Loucy (cell line): ENCODE measurements around the gene UMODL1.

Experiments
- EZH2phosphoT487 ChIP-seq: fragments of 200-600 bp; IDR thresholded peaks from 2 replicates; pipeline ENCODE4 v1.6.1; 2018; ENCODE audit warnings: antibody characterized with exemption, mild to moderate bottlenecking, moderate library complexity, borderline replicate concordance
- TF ChIP-seq, protein P1 (sequence below): fragments of 200-600 bp; sonication (generic); conservative IDR thresholded peaks from 2 replicates; pipeline ENCODE4 v1.5.1; 2014; ENCODE audit warnings: mild to moderate bottlenecking, antibody characterized with exemption, low read length

DNA sequence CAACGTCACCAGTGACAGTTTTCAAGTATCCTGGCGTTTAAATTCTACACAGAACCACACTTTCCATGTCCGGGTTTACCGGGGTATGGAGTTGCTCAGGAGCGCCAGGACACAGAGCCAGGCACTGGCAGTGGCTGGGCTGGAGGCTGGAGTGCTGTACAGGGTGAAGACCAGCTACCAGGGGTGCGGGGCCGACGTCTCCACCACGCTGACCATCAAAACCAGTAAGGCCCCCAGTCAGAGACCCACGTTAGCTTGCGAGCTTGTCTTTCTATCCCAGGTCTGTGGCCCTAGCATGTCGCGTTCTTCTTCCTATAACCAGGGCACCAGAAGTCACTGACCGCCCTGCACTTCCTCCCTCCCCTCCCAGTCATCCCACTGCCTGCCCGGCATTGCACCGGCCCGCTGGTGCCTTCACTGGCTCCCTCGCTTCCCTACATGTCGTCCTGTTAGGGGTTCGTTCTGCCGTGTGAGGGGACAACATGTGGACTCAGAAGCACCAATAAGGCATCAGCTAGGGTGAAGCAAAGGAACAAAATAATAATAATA, 27.9 kb downstream of the UMODL1 start:
- TF ChIP-seq, protein P1, sequence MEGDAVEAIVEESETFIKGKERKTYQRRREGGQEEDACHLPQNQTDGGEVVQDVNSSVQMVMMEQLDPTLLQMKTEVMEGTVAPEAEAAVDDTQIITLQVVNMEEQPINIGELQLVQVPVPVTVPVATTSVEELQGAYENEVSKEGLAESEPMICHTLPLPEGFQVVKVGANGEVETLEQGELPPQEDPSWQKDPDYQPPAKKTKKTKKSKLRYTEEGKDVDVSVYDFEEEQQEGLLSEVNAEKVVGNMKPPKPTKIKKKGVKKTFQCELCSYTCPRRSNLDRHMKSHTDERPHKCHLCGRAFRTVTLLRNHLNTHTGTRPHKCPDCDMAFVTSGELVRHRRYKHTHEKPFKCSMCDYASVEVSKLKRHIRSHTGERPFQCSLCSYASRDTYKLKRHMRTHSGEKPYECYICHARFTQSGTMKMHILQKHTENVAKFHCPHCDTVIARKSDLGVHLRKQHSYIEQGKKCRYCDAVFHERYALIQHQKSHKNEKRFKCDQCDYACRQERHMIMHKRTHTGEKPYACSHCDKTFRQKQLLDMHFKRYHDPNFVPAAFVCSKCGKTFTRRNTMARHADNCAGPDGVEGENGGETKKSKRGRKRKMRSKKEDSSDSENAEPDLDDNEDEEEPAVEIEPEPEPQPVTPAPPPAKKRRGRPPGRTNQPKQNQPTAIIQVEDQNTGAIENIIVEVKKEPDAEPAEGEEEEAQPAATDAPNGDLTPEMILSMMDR = no peak
- TF ChIP-seq EZH2phosphoT487 = no peak
